Smooth muscle cell (in vitro differentiated cells): ENCODE data around the gene OXCT2. TPM values are rescaled to one million over a fixed set of nuclear protein-coding genes. Genes with fewer than 3 reads are reported as not detected.
A peak's percentile ranks its signal among the peaks of the same experiment; 100 is the strongest.

Experiments
- DNase-seq: peaks from one replicate; lab custom pipeline; 2025; ENCODE audit not compliant: unreplicated experiment; lab: John Stamatoyannopoulos, UW
- H2AFZ ChIP-seq: fragments of 200-600 bp; sonication (generic); 2 replicates; pipeline ENCODE4 v1.6.0; 2016; ENCODE audit warnings: antibody characterized with exemption, low read depth, mild to moderate bottlenecking
- H3F3A ChIP-seq: fragments of 200-600 bp; sonication (generic); 2 replicates; pipeline ENCODE4 v1.6.0; 2017; ENCODE audit warnings: antibody characterized with exemption, low read depth
- H3K27ac ChIP-seq: fragments of 200-600 bp; sonication (generic); 2 replicates; pipeline ENCODE4 v1.5.1; 2016; ENCODE audit warnings: low read depth, mild to moderate bottlenecking
- H3K27me3 ChIP-seq: fragments of 200-600 bp; sonication (generic); 2 replicates; pipeline ENCODE4 v1.6.1; 2016; ENCODE audit warnings: low read depth, mild to moderate bottlenecking
- H3K36me3 ChIP-seq: fragments of 200-600 bp; sonication (generic); 2 replicates; pipeline ENCODE4 v1.5.1; 2016; ENCODE audit warnings: low read depth
- H3K4me1 ChIP-seq: fragments of 200-600 bp; sonication (generic); 2 replicates; pipeline ENCODE4 v1.5.1; 2016; ENCODE audit warnings: low read depth
- H3K4me2 ChIP-seq: fragments of 200-600 bp; sonication (generic); 2 replicates; pipeline ENCODE4 v1.6.0; 2016; ENCODE audit warnings: mild to moderate bottlenecking
- H3K4me3 ChIP-seq: fragments of 200-600 bp; sonication (generic); 2 replicates; pipeline ENCODE4 v1.5.1; 2016; ENCODE audit warnings: mild to moderate bottlenecking
- H3K79me2 ChIP-seq: fragments of 200-600 bp; sonication (generic); 2 replicates; pipeline ENCODE4 v1.6.0; 2016; ENCODE audit warnings: low read depth, mild to moderate bottlenecking
- H3K9ac ChIP-seq: fragments of 200-600 bp; sonication (generic); 2 replicates; pipeline ENCODE4 v1.6.0; 2016; ENCODE audit warnings: low read depth
- H3K9me3 ChIP-seq: fragments of 200-600 bp; sonication (generic); replicated peaks from 2 replicates; pipeline ENCODE4 v1.5.1; 2016; ENCODE audit warnings: low read depth
- H4K20me1 ChIP-seq: fragments of 200-600 bp; sonication (generic); 2 replicates; pipeline ENCODE4 v1.6.0; 2016; ENCODE audit warnings: low read depth
- CTCF ChIP-seq: fragments of 200-600 bp; sonication (generic); IDR thresholded peaks from 2 replicates; pipeline ENCODE4 v1.5.1; 2017; ENCODE audit warnings: borderline replicate concordance, mild to moderate bottlenecking, antibody characterized with exemption; ENCODE audit not compliant: insufficient read depth, poor library complexity, severe bottlenecking
- WGBS: methylation state at CpG from one replicate; pipeline ENCODE4 v1.1.7; 2016; ENCODE audit warnings: low lambda C conversion rate; 5-methylcytosine and 5-hydroxymethylcytosine counted together
- polyA plus RNA-seq: library from polyadenylated mRNA; unstranded; fragments of >200 nt; fragmentation: Nextera tagmentation; extraction: Ambion mirVana; gene quantifications from 2 replicates; pipeline ENCODE4 v1.2.1, GENCODE V29; 2016
- total RNA-seq: library from RNA; depleted of rRNA; stranded (reverse); fragments of >200 nt; gene quantifications from 2 replicates; pipeline ENCODE4 v1.2.3, GENCODE V29; 2014

The OXCT2 gene
- total and polyA plus RNA-seq, 2 experiments from 2014 or later = not detected

DNA sequence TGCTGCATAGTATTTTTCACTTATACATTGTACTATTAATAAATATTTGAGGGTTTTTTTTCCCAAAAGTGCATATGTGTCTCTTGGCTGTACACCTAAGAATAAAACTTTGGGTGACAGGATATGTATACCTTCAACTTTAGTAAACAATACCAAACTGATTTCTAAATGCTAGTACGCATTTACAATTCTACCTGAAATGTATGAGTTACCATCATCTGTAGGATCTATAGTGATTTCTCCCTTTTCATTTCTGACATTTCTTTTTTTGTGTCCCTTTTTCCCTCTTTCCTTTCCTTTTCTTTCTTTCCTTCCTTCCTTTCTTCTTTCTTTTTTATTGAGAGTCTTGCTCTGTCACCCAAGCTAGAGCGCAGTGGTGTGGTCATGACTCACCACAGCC, 34.2 kb upstream of the OXCT2 start:
- H3K4me3 ChIP-seq = no peak overlapping the region
- no peaks in the 10 kb centered on the region for H4K20me1 ChIP-seq
- H3K27ac ChIP-seq = no peak overlapping the region
- no peak for DNase-seq
- no peak for TF ChIP-seq CTCF
- H3K27me3 ChIP-seq = no peaks in the 10 kb centered on the region
- no peaks in the 10 kb centered on the region for H3F3A ChIP-seq
- no peak overlapping the region for H2AFZ ChIP-seq
- no peaks in the 10 kb centered on the region for H3K36me3 ChIP-seq
- peaks cover 2% of the 10 kb centered on the region for H3K4me1 ChIP-seq
- H3K4me2 ChIP-seq = no peak overlapping the region
- H3K9ac ChIP-seq = no peak overlapping the region
- 93% methylated on average over 2 of the region's 2 CpGs for WGBS
- peaks cover 3% of the 10 kb centered on the region for H3K9me3 ChIP-seq
- H3K79me2 ChIP-seq = no peaks in the 10 kb centered on the region

DNA sequence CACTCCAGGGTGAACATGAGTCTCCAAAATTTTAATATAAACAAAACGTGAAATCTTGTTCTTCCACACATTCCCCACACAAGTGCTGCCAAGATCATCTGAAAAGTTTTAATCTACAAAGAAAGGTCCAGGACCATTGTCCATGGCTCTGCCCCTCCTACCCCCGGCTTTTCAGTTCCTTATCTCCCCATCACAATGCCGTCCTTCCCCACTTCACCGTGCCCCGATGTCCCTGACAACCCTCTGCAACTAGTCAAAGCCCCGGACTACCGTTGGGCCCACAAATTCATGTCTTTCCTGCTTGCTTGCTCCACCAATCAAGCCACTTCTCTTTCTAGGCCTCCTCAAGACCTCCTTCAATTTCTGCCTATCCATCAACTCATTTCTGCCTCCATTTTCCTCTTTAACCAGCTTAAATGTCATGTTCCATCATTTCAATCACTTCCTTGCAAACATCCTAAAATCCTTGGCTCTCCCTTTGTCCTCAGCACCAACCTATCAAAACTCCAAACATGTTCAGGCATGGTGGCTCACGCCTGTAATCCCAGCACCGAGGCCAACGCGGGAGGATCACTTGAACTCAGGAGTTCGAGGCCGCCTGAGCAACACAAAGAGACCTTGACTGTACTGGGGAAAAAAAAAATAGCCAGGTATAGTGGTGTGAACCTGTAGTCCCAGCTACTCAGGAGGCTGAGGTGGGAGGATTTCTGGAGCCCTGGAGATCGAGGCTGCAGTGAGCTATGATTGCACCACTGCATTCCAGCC, 31.5 kb upstream of the OXCT2 start:
- Histone ChIP-seq H3K9ac (no peak overlapping the region), H3K4me2 (no peak overlapping the region), H3K4me3 (no peak overlapping the region), H2AFZ (no peak overlapping the region), H3K9me3 (peaks cover 3% of the 10 kb centered on the region), H4K20me1 (no peaks in the 10 kb centered on the region), H3K27me3 (no peaks in the 10 kb centered on the region), H3K79me2 (no peaks in the 10 kb centered on the region), H3K27ac (no peak overlapping the region), H3F3A (no peaks in the 10 kb centered on the region), H3K36me3 (no peaks in the 10 kb centered on the region), H3K4me1 (peaks cover 5% of the 10 kb centered on the region)
- TF ChIP-seq CTCF = no peak
- DNase-seq = no peak
- WGBS = 92% methylated on average over 14 of the region's 14 CpGs

DNA sequence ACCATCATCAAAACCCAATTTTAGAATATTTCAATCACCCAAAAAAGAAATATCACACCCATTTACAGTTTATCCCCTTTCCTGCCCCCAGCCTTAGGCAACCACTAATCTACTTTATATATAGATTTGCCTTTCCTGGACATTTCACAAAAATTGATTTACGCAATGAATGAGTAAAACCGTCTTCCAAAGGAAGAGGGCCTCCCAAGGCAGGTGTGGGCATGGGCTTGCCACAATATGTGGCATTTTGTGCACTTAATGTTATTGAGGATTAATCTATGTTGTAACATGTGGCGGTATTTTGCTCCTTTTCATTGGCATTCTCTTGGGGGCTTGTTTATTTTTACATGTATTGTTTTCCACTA, 29.3 kb upstream of the OXCT2 start:
- Histone ChIP-seq H3K4me2 (peak overlapping the region; percentile 63), H3K9me3 (peaks cover under 1% of the 10 kb centered on the region), H4K20me1 (no peaks in the 10 kb centered on the region), H3K4me3 (no peak overlapping the region), H3K36me3 (no peaks in the 10 kb centered on the region), H3K79me2 (no peaks in the 10 kb centered on the region), H3K4me1 (peaks cover 5% of the 10 kb centered on the region), H3F3A (no peaks in the 10 kb centered on the region), H2AFZ (no peak overlapping the region), H3K27ac (peak overlapping the region; percentile 49), H3K9ac (no peak overlapping the region), H3K27me3 (no peaks in the 10 kb centered on the region)
- whole genome bisulfite sequencing = 91% methylated on average over 3 of the region's 3 CpGs
- TF ChIP-seq CTCF = no peak
- DNase-seq = no peak
